ENCODE data around the gene RAB27A. TPM values are rescaled to one million over a fixed set of nuclear protein-coding genes. Genes with fewer than 3 reads are reported as not detected.

RAB27A gene
- total and polyA plus RNA-seq, 2 experiments from 2014 or later: 3.2 to 5.8 TPM

DNA sequence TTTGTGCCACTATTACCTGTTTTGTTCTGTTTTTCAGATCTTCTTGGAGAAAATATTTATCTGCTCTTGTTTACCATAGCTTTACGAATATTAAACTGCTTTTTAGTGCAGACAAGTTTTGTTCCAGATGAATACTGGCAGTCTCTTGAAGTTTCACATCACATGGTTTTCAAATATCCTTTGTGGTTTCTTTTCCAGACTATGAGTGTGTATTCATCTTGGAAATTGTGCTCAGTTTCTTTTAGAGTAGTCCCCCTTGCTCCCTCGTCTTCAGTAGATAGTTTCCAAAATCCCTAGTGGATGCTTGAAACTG, 30.6 kb upstream of the RAB27A start (continued):
- TF ChIP-seq, protein P1, sequence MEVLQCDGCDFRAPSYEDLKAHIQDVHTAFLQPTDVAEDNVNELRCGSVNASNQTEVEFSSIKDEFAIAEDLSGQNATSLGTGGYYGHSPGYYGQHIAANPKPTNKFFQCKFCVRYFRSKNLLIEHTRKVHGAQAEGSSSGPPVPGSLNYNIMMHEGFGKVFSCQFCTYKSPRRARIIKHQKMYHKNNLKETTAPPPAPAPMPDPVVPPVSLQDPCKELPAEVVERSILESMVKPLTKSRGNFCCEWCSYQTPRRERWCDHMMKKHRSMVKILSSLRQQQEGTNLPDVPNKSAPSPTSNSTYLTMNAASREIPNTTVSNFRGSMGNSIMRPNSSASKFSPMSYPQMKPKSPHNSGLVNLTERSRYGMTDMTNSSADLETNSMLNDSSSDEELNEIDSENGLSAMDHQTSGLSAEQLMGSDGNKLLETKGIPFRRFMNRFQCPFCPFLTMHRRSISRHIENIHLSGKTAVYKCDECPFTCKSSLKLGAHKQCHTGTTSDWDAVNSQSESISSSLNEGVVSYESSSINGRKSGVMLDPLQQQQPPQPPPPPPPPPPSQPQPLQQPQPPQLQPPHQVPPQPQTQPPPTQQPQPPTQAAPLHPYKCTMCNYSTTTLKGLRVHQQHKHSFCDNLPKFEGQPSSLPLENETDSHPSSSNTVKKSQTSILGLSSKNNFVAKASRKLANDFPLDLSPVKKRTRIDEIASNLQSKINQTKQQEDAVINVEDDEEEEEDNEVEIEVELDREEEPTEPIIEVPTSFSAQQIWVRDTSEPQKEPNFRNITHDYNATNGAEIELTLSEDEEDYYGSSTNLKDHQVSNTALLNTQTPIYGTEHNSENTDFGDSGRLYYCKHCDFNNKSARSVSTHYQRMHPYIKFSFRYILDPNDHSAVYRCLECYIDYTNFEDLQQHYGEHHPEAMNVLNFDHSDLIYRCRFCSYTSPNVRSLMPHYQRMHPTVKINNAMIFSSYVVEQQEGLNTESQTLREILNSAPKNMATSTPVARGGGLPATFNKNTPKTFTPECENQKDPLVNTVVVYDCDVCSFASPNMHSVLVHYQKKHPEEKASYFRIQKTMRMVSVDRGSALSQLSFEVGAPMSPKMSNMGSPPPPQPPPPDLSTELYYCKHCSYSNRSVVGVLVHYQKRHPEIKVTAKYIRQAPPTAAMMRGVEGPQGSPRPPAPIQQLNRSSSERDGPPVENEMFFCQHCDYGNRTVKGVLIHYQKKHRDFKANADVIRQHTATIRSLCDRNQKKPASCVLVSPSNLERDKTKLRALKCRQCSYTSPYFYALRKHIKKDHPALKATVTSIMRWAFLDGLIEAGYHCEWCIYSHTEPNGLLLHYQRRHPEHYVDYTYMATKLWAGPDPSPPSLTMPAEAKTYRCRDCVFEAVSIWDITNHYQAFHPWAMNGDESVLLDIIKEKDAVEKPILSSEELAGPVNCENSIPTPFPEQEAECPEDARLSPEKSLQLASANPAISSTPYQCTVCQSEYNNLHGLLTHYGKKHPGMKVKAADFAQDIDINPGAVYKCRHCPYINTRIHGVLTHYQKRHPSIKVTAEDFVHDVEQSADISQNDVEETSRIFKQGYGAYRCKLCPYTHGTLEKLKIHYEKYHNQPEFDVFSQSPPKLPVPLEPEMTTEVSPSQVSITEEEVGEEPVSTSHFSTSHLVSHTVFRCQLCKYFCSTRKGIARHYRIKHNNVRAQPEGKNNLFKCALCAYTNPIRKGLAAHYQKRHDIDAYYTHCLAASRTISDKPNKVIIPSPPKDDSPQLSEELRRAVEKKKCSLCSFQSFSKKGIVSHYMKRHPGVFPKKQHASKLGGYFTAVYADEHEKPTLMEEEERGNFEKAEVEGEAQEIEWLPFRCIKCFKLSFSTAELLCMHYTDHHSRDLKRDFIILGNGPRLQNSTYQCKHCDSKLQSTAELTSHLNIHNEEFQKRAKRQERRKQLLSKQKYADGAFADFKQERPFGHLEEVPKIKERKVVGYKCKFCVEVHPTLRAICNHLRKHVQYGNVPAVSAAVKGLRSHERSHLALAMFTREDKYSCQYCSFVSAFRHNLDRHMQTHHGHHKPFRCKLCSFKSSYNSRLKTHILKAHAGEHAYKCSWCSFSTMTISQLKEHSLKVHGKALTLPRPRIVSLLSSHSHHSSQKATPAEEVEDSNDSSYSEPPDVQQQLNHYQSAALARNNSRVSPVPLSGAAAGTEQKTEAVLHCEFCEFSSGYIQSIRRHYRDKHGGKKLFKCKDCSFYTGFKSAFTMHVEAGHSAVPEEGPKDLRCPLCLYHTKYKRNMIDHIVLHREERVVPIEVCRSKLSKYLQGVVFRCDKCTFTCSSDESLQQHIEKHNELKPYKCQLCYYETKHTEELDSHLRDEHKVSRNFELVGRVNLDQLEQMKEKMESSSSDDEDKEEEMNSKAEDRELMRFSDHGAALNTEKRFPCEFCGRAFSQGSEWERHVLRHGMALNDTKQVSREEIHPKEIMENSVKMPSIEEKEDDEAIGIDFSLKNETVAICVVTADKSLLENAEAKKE (CRISPR knock-in tag; IDR thresholded peaks at IDR 0.05): no peak
- TF ChIP-seq ZNF331 (CRISPR knock-in tag; IDR thresholded peaks at IDR 0.05; ENCODE audit: low read depth): no peak
- TF ChIP-seq POLR2AphosphoS5 (IDR thresholded peaks at IDR 0.05; ENCODE audit: low read depth): no peak
- TF ChIP-seq EZH2 (IDR thresholded peaks at IDR 0.05; ENCODE audit: low read depth, unreplicated experiment): no peak
- no peak for TF ChIP-seq ZNF114 (CRISPR knock-in tag; IDR thresholded peaks at IDR 0.05)
- TF ChIP-seq ETS1 (IDR thresholded peaks at IDR 0.05): no peak
- TF ChIP-seq, protein P2, sequence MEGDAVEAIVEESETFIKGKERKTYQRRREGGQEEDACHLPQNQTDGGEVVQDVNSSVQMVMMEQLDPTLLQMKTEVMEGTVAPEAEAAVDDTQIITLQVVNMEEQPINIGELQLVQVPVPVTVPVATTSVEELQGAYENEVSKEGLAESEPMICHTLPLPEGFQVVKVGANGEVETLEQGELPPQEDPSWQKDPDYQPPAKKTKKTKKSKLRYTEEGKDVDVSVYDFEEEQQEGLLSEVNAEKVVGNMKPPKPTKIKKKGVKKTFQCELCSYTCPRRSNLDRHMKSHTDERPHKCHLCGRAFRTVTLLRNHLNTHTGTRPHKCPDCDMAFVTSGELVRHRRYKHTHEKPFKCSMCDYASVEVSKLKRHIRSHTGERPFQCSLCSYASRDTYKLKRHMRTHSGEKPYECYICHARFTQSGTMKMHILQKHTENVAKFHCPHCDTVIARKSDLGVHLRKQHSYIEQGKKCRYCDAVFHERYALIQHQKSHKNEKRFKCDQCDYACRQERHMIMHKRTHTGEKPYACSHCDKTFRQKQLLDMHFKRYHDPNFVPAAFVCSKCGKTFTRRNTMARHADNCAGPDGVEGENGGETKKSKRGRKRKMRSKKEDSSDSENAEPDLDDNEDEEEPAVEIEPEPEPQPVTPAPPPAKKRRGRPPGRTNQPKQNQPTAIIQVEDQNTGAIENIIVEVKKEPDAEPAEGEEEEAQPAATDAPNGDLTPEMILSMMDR (conservative IDR thresholded peaks at IDR 0.05; ENCODE audit: low read depth in 2 of 2): no peak
- TF ChIP-seq JUNB (IDR thresholded peaks at IDR 0.05; ENCODE audit: unreplicated experiment): no peak
- TF ChIP-seq NANOG (IDR thresholded peaks at IDR 0.05; ENCODE audit: borderline replicate concordance): no peak
- no peak for TF ChIP-seq STAT1 (IDR thresholded peaks at IDR 0.05; ENCODE audit: unreplicated experiment)
